ENCODE results near the gene CDKAL1.
"Not testable (repeated sequence)": the region's sequence is repeated elsewhere in the genome, so short reads cannot be mapped to it uniquely, and the experiment has no call there.

The CDKAL1 gene

DNA sequence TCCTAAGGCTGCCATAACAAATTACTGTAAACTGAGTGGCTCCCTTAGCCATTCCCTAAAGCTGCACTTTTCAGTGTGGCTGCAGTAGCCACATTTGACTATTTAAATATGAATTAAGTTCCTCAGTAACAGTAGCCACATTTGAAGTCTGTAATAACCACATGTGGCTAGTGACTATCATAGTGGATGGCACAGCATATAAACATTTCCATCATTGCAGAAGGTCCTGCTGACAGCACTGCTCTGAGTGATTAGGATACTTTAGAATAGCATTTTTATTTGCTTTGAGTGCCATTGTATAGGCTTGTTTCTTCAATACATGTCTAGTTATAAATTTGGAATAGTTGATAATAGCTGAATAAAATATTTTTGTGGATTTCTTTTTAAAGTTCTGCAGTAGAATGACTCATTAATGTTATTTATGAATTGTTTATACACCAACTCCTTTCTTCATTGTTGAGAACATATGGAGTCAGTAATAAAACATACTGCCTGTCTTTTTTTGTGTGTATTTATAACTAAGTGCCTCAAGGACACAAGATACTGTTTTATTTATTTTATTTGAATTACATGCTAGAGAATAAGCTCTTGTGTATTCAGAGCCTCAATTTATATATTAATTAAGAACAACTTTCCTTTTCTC, 217.2 kb downstream of the CDKAL1 start:
- DNase-seq = no peak

DNA sequence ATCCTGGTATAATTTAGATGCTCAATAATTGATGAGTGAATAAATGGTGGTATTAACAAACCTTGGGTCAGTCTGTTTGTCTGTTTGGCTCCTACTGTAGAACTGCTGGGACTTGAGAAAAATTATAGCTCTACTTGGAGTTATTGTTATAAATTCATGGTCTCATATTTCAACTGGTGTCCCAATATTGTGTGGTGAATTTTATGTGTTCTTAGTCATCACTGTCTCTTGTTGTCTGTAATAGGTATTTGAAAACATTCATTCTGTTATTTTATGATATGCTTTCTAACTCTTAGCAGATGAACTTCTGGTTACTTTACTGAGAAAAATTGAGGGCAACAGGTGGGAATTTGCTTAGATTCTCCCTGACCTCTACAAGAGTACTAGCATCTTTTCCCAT, 221.4 kb downstream of the CDKAL1 start:
- no peak for DNase-seq

DNA sequence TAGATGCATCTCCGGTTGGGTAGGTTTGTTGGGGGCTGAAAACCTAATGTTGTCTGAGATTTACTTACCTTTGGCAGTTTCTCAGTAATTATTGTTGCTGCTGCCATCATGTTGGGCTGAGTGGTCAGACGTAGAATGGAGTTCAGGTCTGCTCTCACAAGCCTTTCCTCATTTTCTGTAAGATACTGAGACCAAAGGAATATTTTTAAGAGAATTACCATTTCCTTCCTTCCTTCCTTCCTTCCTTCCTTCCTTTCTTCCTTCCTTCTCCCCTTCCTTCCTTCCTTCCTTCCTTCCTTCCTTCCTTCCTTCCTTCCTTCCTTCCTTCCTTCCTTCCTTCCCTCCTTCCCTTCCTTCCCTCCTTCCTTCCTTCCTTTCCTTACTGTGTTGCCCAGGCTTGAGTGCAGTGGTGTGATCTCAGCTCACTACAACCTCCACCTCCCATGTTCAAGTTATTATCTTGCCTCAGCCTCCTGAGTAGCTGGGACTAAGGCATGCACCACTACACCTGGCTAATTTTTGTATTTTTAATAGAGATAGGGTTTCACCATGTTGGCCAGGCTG, 222.4 kb downstream of the CDKAL1 start:
- not testable (repeated sequence) for DNase-seq

DNA sequence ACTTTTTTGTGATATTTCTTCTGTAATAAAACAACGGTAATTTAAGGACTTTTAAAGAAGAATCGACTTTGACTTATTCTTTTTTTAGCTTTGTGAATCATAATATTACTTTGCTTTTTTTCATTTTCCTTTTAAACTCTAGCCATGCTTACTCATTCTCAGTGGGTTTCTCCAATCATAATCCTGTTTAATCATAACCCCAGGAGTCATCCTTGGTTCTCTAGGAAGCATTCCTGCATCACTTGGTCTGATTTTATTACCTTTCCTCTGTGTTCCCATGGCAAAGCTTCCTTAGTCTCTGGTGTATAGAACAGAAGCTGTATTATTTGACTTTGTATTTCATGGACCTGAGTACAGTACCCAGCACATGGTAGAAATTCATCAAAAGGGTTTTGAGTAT, 223.5 kb downstream of the CDKAL1 start:
- DNase-seq = no peak

DNA sequence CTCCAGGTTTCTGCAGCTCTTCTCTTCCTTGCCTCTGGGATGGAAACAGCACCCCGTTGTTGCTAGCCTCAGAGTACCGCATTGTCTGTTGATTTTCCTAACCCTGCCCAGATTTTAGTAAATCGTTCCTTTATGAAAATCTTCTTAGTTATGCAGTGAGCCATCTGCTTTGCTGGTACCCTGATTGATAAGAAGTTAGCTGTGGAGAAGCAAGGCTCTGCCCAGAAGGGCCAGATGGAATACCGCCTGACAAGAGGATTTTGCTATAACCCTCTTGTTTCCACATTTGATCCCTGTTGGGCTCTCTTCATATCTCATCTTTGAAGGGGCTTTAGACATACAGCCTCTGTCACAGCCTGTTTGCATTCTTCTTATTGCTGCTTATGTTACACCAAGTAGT, 229.0 kb downstream of the CDKAL1 start:
- no peak for DNase-seq

DNA sequence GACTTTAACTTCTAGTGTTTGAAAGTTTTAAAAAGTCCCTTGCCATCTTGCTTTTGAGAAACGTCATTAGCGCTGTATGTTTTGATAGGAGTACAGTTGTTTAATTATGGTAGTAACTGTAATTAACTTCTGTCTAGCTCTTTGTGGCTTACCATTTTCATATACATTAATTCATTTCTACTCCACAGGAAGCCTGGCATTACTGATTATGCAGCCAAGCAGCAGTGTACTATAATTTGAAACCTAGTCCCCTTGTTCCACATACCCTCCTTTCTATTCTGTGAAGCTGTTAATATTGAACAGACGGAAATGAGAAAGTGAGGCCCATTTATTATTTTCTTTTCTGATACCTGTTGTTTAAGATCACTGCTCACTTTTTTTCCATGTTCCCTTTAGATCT, 235.4 kb downstream of the CDKAL1 start:
- no peak for DNase-seq

DNA sequence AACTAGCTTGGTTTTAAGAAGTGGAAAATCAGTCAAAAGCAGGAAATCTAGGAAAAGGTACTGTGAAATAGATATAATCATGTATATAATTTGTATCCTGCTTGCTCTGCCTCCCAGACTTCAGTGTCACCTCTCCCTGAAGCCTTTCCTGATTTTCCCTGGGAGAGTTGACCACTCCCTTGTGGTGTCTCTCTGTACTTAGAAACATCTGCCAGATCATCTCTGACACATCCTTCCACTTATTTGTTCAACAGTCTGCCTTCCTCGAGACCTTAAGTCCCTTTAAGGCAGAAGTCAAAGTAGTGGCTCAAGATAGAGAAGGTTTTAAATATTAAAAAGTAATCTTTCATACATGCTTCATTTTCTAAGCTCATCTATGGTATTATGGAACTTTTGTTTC, 236.5 kb downstream of the CDKAL1 start:
- DNase-seq = no peak

DNA sequence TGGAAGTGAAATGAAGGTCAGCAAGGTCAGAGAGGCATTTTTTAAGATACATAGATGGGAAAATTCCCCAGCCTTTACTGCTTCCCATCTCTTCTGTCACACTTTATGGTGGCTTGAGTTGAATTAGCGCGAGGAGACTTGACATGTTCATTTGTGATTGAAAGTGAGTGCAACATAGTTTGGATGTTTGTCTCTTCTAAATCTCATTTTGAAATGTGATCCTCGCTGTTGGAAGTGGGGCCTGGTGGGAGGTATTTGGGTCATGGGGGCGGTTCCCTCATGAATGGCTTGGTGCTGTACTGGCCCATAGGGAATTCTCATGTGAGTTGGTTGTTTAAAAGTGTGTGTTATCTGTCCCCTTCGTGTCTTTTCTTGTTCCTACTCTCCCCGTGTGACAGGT, 237.2 kb downstream of the CDKAL1 start:
- no peak for DNase-seq

DNA sequence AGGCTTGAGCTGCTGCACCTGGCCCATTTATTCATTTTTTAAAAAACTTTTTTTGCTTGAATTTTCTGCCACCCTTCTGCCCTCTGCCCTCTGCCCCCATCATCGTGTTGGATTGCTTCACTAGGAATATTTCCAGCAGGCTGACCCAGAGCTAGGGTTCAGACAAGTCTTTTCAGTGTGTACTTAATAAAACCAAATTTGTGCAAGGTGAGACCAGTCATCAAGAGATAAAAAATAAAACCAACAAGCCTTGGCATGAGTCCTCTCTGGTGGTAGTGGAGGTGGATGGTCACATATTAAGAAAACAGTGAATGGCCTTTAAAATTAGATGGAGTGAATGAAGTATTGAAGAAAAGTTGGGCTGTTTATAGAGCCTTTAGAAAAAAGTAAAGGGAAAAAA, 239.6 kb downstream of the CDKAL1 start:
- DNase-seq = no peak

DNA sequence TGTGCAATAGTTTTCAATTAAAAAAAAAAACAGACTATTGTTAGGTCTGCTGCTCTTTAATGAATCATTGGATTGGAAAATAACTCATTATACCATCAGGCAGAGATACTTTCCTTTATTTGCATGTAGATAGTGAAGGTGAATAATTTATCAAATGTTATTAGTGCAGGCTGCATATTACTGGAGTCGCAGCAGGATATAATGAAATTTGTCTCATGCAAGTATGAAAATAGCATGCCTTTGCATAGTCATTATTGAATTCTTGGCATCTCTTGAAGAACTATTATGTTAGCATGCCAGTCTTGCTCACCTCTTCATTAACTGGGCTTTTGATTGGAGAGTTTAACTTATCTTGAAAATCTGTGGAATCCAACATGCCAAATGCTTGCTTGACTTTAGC, 241.7 kb downstream of the CDKAL1 start:
- DNase-seq = no peak

DNA sequence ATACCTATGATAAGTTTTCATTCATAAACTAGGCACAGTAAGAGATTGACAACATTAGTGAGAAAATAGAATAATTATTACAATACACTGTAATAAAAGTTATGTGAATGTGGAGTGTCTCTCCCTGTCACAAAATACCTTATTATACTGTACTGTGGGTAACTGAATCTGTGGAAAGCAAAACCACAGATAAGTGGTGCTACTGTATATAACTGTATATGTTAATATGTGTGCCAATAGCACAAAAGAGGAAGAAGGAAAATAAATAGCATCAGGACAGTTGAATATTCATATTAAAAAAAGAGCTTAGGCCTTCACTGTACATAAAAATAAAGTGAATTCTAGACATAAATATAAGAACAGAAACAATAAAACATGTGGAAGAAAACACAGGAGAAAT, 243.5 kb downstream of the CDKAL1 start:
- no peak for DNase-seq

DNA sequence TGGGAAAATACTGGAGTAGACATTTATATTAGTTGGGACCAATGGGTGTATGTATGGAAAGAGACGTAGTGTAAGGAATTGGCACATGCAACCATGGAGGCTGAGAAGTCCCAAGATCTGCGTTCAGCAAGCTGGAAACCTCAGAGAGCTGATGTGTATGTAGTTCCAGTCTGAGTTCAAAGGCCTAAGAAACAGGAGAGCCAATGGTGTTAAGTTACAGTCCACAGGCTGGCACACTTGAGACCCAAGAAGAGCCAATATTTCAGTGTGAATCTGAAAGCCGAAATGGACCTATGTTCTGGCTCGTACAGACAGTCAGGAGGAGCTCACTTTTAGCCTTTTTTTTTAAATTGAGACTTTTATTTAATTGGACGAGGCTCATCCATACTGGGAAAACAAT, 244.2 kb downstream of the CDKAL1 start:
- DNase-seq = no peak

DNA sequence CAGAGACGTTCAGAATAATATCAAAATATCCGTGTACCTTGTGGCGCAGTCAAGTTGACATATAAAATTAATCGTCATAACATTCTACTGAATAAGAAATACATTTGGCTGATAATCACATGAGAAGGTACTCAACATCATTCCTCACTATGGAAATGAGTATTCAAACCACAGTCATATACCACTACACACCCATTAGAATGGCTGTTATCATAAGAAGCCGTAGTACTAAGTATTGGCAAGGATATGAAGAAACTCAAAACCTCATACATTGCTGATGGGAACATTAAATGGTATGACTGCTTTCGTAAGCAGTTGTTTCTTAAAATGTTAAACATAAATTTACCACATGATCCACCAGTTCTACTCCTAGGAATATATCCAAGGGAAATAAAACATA, 244.7 kb downstream of the CDKAL1 start:
- DNase-seq = no peak

DNA sequence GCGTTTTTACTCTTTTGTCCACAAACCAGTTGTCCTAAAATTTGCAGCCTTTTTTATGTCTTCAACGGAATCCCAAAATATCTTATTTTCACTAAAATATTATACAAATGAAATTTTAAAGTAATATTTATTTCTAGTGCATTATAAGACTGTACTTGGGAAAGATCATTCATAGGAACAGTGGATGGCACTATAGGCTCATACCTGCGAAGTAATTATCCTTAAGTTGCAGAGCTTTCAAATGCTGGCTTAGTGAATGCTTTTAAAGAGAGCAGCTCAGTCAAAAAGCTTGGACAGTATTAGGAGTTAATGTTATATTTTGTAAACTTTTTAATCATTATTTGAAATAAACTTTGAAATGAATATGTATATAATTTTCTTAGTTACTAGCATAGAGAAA, 254.9 kb downstream of the CDKAL1 start:
- DNase-seq = no peak

DNA sequence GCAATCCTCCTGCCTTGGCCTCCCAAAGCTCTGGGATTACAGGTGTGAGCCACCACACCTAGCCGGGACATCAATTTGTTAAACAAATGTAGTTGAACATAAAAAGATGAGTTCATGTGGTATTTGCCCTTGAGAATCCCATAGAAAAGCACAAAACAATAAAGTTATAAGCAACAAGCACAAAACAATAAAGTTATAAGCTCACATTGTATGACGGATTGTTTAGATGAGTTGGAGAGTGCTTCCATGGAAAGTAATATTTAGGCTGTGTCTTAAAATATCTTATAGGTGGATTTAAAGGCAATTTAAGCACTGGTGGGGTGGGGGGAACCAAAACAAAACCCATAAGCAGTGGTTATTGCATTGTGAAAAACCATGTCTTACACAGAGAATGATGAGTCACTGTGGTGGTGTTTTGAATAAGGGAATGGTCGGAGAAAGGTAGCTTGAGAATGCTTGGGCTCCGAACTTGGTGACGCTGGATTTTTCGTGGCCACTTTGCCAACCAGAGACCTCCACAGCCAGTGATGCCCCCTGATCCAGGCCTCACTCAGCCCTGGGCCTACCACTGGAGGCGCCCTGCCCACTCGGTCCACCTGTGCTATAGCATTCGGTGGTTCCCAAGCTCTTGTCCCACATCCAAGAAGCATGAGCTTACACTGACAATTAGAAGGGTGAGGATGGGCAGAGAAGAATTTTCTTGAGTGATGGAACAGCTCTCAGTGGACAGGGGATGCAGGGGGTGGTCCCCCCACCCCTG, 256.0 kb downstream of the CDKAL1 start:
- DNase-seq = no peak

DNA sequence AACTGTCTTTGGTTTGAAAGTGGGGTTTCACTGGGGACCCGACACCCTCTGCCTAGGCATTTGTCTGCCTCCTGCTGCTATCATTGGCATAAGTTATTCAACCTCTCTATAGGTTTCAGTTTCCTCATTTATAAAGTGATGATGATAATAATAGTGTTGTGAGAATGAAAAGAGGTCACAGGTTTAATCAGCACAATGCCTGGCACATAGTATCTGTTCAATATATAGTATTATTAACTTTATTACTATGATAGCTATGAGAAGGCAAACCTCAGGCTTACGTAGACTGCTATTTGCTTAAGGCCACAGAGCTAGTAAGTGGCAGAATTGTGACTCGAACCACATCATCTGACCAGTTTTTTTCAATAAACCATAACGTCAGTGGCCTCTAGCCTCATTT, 256.8 kb downstream of the CDKAL1 start:
- DNase-seq = no peak

DNA sequence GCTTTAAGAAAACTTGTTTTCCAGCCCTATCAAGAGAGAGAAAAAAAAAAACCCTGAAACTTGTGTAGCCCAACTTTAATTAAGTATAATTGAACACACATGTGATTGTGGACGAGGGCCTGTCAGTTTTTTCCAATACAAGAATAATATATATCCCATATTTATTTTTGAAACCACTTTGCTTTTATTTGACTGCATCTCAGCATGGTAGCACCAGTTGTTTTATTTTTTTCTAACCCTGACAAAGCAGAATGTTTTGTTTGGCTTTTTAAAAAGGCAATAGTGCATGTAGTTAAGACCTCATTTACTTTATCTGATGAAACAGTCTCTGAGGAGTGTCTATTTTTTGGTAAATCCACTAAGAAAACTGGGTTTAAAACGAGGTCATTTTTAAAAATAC, 257.7 kb downstream of the CDKAL1 start:
- no peak for DNase-seq

DNA sequence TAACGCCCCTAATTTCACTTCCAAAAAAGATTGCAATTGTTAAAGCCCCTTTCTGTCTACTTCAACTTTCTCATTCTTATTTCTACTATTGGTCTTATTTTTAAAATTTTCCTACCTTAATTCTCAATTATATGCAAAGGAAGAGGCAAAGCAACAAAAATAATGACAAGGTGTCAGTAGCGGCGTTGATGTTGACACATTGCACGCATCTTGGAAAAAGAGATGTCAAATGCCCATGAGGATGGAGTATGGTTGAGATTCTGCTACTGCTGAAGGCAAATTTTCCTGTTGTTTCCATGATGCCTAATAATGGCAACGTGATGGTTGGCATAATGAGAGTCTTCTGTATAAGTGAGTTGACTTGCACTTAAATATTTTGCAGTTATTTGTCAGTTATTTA, 258.9 kb downstream of the CDKAL1 start:
- DNase-seq = no peak

DNA sequence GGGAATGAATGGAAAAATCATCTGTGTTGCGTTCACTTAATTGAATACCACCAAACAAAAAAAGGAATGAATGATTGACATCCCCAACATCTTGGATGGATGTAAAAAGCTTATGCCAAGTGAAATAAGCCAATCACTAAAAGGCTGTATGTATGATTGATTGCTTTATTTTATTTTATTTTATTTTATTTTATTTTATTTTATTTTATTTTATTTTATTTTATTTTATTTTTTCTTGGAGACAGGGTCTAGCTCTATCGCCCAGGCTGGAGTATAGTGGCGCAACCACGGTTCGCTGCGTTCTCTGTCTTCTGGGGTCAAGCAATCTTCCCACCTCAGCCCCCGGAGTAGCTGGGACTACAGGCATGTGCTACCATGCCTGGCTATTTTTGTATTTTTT, 263.3 kb downstream of the CDKAL1 start:
- DNase-seq = no peak

DNA sequence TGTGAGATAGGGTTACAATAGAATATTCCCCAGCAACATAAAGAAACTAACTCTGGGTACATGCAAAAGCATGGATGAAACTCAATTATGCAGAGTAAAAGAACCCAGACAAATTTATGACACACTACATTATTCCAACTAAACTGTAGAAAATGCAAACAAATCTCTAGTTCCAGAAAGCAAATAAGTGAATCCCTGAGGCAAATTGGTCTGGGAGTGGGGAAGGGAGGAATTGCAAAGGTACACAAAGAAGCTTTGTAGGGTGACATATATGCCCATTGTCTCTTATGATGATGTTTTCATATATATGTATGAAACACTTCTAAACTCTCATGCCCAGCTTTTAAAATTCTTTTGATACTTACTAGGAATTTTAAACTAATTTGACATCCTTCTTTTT, 266.0 kb downstream of the CDKAL1 start:
- DNase-seq = no peak

DNA sequence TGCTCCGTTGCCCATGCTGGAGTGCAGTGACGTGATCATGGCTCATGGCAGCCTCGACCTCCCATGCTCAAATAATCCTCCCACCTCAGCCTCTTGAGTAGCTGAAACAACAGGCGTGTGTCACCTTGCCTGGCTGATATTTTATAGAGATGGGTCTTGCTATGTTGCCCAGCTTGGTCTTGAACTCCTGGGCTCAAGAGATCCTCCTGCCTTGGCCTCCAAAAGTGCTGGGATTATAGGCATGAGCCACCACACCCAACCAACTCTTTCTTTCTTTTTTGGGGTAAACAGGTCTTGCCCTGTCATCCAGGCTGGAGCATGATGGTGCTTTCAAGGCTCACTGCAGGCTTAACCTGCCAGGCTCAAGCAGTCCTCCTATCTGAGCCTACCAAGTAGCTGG, 266.4 kb downstream of the CDKAL1 start:
- no peak for DNase-seq

DNA sequence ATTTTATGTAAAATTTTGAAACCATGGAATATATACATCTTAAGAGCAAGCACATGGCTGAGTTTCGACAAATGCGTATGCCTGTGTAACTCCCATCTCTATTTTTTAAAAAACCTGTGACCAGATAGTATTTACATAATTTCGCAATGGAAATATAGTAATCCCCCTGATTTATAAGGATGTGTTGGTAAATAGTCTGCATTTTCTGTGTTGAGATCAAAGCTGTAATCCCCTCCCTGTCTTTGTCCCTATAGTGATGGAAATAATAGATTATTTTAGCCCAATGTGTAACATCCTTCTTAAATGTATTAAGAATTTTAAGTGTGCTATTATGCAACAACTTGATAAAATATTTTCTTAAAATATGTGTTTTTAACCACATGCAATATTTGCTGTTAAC, 267.3 kb downstream of the CDKAL1 start:
- no peak for DNase-seq

DNA sequence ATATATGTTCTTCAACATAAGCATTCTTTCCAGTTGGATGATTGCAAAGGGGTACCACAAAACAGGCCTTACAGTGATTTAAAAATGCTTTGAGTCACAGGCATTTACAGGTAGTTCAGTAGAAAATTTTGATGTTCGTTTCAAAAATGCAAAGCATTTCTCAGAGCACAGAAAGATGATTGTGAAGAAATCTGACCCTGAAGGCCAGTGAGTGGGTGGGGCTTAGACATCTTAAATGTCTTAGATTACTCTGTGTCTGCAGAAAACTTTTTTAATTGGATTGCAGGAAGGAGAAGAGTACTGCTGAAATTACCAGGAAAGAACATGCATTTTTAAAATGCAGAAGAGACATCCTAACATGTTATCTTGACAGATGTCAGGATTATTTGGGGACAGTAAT, 268.3 kb downstream of the CDKAL1 start:
- DNase-seq = no peak

DNA sequence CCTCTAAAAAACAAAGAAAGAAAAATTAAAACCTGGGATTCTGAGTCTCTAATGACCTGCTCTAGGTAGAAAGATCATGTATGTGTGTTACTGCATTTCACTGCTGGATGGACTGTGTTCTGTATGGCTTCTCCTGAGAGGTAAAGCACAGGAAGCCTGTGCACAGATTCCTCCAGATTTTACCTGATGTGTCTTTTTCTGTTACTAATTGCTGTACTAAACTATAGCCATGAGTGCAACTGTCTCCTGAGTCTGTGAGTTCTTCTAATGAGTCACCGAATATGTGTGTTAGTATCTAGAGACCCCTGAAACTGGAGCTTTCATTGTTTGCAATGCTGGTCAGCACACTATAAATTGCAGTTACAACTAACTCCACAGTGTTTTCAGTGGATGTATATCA, 270.8 kb downstream of the CDKAL1 start:
- DNase-seq = no peak

DNA sequence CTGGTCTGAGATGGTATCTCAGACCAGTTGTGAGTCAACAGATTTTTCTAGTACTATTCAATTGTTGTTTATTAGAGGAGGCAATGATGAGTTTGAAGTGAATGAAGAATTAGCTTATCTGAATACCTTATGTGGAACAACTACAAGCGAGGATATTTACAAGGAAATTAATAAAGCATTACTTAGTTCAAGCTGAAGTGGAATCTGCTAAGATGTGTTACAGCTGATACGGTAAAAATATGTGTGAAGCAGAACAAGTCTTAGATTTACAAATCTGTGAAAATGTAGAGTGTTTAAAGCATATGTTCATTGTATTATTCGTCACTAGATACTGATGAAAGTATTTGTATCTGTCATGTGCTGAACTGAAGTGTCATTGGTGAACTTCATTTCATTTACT, 272.4 kb downstream of the CDKAL1 start:
- no peak for DNase-seq

Measured in NCI-H1930 (cell line).